ENCODE measurements around the gene GPR27.

Gene GPR27

DNA sequence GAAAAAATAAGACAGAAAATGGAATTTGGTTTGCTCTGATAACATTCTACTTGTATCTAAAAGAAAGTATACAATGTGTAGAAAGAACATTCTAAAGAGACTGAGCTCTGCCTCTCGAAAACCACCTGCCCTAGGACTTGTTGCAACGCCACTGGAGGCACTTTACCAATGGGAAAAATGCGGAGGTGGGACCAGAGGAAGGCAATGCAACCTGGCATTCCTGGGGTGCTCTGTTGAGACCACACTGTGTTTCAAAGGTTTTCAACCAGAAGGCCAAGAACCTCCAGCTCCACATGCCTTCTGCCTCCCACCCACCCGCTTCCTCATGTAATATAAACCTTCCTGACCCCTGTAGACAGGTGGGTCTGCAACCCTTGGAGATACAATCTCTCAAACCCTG, 26.8 kb downstream of the GPR27 start:
- no peak for DNase-seq (ENCODE audit: low read depth, low spot score)
- TF ChIP-seq, protein P1, sequence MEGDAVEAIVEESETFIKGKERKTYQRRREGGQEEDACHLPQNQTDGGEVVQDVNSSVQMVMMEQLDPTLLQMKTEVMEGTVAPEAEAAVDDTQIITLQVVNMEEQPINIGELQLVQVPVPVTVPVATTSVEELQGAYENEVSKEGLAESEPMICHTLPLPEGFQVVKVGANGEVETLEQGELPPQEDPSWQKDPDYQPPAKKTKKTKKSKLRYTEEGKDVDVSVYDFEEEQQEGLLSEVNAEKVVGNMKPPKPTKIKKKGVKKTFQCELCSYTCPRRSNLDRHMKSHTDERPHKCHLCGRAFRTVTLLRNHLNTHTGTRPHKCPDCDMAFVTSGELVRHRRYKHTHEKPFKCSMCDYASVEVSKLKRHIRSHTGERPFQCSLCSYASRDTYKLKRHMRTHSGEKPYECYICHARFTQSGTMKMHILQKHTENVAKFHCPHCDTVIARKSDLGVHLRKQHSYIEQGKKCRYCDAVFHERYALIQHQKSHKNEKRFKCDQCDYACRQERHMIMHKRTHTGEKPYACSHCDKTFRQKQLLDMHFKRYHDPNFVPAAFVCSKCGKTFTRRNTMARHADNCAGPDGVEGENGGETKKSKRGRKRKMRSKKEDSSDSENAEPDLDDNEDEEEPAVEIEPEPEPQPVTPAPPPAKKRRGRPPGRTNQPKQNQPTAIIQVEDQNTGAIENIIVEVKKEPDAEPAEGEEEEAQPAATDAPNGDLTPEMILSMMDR (IDR thresholded peaks at IDR 0.05; ENCODE audit: low read depth, low read length), result no peak
- in situ Hi-C loops (cut with HindIII; ENCODE audit: low sequenced_read_pairs), result no loop called here
- H3K4me3 ChIP-seq (ENCODE audit: low read depth, low read length), result no peak overlapping the region

DNA sequence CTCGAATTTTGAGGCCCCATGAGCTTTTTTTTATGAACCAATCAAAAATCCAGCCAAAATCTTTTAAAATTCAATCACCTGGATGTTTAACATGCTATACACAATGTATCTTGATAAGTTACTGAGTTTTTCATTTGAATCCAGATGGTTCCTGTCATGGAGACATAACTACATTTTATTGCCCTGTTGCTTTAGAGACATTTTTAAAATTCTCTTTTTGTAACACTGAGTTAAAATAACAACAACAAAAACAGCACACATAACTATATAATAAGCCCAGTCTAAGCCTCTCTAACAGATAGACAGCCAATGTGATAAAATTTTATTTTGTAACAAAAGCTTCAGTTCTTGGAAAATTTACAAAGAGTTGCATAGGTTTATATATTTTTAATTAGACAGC, 29.5 kb downstream of the GPR27 start:
- TF ChIP-seq, protein P1 (IDR thresholded peaks at IDR 0.05; ENCODE audit: low read depth, low read length), result no peak
- no peak for DNase-seq (ENCODE audit: low read depth, low spot score)
- no peak overlapping the region for H3K4me3 ChIP-seq (ENCODE audit: low read depth, low read length)
- in situ Hi-C loops (cut with HindIII; ENCODE audit: low sequenced_read_pairs), result no loop called here

DNA sequence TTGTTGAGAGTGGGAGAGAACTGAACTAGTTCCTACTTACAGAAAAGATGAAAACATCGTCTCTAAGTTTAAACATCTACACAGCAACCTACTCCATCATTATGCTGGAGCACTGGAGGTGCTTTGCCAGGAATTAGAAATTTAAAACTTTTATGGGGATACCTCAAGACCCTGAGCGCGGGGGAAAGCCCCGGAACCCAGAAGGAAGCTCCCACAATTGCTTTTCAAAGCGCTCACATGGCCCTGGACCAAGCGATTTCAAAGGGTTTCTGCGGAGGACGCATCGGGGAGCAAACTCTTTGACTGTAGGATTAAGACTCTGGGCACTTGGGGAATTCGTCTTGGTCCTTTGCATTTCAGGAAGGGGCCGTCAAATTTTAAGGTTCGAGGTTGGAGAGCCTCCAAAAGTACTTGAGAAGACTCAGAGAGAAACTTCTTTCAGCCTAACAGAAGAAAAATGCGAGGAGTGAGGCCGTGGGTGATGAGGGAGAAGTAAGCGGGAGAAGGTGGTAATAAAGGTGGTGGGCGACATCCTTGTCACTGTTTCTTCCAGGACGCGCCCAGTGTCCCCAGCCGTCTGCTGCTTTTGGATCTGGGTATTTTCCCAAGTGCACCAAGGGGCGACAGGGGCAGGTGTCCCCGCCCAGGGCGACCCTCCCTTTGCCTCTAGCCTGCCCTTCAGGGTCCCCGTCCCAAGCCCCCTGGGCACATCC, 30.7 kb downstream of the GPR27 start:
- no peak overlapping the region for H3K4me3 ChIP-seq (ENCODE audit: low read depth, low read length)

DNA sequence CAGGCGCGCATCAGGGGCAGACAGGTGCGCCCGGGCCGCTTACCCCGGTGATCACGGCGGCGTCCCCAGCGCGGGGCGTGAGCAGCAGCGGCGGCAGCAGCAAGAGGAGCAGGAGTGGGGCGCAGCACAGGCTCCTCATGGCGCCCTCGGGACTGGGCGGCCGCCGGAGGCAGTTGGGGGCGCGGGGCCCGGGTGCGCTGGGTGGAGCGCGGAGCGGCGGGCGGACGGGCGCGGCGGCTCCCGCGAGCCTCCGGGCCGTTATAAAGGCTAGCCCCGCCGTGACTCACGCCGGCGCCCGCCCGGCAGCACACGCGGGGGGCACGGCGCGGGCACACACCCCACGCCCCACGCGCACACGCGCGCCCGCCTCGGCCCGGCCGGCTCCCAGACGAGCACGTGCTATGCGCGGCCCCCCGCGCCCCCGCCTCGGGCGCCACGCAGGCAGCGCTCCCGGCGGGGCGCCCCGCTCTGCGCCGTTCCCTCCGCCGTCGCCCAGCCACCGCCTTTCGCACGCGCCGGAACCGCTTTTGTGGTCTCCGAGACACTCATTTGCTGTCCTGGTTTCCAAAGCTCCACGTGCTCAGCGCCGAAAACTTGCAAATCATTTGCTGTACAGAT, 31.4 kb downstream of the GPR27 start, which contains the start of gene PROK2:
Gene PROK2 (minus strand): TSS at position 235 of the 618 bp plus-strand sequence. CDS start 96 bp downstream, at position 139.
- TF ChIP-seq, protein P1 (IDR thresholded peaks at IDR 0.05; ENCODE audit: low read depth, low read length), result no peak
- no peak for DNase-seq (ENCODE audit: low read depth, low spot score)
- in situ Hi-C loops (cut with HindIII; ENCODE audit: low sequenced_read_pairs), result no loop called here
- no peak within 1 kb of the TSS for H3K4me3 ChIP-seq (ENCODE audit: low read depth, low read length)

More for the DNA sequence above, 30.7 kb downstream of the GPR27 start:
- in situ Hi-C loops (cut with HindIII; ENCODE audit: low sequenced_read_pairs), result no loop called here
- TF ChIP-seq, protein P1 (IDR thresholded peaks at IDR 0.05; ENCODE audit: low read depth, low read length), result no peak
- DNase-seq (ENCODE audit: low read depth, low spot score), result no peak

DNA sequence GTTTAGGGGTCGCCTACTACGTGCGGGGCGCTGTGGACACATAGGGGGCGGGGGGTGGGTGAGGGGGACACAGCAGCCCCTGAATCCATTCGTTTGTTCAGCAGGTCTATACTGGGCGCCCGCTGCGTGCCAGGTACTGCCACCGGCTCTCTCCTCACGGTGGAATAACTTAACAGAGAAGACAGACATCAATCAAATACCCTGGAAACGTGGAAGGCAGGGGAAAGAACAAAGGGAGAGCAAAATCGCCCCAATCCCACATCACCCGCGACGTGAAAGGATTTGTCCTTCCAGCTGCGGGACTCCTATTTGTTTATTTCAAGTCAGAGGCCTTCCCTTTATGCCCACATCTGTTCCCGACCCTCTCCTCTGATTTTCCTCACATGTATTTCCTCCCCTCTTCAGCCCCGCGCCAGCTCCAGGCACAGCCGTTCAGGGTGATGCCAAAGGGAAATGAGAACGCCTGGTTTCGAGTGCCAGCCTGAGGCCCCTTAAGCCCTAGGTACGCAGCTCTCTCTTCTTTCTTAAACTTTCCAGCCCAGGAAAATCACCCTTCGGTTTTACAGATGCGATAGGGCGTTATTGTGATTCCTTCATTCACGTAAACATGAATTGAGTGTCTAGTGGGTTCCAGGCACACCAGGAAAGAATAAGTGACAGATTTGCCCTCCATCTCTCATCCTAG, 32.0 kb downstream of the GPR27 start:
- in situ Hi-C loops (cut with HindIII; ENCODE audit: low sequenced_read_pairs), result no loop called here
- no peak for DNase-seq (ENCODE audit: low read depth, low spot score)
- TF ChIP-seq, protein P1 (IDR thresholded peaks at IDR 0.05; ENCODE audit: low read depth, low read length), result no peak
- H3K4me3 ChIP-seq (ENCODE audit: low read depth, low read length), result no peak overlapping the region

DNA sequence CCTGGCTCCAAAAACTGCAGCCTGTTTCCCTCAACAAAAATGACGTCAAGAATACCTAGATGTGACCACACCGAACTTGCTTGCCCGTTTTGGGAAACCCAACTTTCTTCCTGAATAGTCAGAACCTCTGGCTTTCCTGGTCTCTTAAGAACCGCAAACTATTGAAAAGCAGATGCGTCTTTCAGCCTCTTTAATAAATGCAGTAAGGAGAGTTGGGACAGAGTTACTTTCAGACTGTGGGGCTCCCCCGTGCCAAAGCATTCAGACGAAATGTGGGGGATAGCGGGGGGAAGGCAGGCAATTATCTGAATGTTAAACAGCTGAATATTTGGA, 32.5 kb downstream of the GPR27 start:
- TF ChIP-seq, protein P1 (IDR thresholded peaks at IDR 0.05; ENCODE audit: low read depth, low read length), result no peak
- no peak for DNase-seq (ENCODE audit: low read depth, low spot score)
- H3K4me3 ChIP-seq (ENCODE audit: low read depth, low read length), result no peak overlapping the region
- in situ Hi-C loops (cut with HindIII; ENCODE audit: low sequenced_read_pairs), result no loop called here

Data from astrocyte of the spinal cord (primary cell).